CD4-positive, alpha-beta T cell treated with Interleukin-15 for 1 hour (primary cell): ENCODE data around the gene HOXA4.

Experiments used
- DNase-seq: peaks from one replicate; pipeline ENCODE4 v3.0.0-alpha.2; 2020

The HOXA4 gene

GRCh38 chr7:27169658-27170425 is 39.3 kb upstream of the HOXA4 start:
- peak; percentile 16 for DNase-seq

DNA sequence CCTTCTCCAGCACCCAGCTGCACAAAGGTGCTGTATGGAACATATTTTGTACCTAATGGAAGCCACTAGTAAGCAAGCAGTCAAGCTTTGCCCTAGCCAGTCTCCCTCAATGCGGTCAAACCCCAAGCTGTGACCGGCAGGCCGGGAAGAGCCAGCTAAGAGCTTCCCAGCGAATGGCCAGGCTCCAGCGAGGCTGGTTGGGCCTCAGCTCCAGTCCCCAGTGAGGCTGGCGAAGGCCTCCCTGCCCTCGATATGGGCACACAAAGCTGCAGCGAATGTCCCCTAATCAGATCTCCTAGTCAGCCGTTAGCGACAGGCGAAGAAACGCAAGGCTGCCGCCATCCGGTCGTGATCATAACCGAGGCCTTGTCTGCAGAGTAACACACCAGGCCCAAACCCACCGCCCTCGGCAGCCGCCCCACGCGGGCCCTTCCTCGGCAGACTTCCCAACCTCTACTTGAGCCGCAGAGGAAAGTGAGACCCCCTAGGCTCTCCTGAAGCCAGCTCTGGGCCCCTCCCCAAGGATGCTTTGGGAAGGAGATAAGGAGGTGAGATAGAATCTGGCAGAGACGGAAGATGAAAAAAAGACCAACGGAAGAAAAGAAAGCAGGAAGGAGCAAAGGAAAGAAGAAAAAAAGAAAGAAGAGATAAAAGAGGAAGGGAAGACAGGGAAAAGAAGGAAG is 37.8 kb upstream of the HOXA4 start:
- peak; percentile 29 for DNase-seq

GRCh38 chr7:27167916-27168264 is 37.3 kb upstream of the HOXA4 start:
- peak; percentile 3 for DNase-seq

- DNase-seq = peak; percentile 16
Observed at GRCh38 chr7:27166531-27167505, 36.3 kb upstream of the HOXA4 start.

DNA sequence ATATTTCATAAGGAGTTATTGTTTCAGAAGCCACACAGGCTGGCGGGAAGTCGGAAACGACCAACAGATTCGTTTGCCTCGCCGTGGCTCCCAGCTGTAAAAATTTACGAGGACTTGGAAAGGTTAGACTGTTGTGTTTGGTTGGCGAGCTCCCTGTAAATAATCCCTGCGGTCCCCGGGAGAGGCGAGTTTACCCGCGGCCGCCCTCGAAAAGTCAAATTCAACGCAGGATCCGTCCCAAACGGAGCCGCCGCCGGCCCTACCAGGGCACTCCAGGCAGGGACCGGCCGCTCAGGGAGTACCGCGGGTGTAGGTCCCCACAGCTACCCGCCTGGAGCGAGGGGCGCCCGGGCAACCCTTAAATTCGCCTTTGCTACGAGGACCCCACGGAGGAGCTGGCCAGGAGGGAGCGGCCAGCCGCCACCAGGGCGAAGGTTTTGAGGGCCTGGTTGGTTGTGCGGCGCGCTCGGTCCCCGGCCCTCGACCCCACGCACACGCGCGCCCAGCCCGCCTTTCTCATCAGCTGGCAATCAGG is 35.5 kb upstream of the HOXA4 start:
- peak; percentile 12 for DNase-seq

GRCh38 chr7:27165089-27165995 is 34.8 kb upstream of the HOXA4 start, which contains the start of gene HOXA9:
Gene HOXA9, minus strand, starts transcription at chr7:27165537. Its CDS starts 80 bp downstream, at chr7:27165457.
- DNase-seq = peak; percentile 63

GRCh38 chr7:27164367-27165088 is 34.0 kb upstream of the HOXA4 start:
- DNase-seq = peak; percentile 17

DNA sequence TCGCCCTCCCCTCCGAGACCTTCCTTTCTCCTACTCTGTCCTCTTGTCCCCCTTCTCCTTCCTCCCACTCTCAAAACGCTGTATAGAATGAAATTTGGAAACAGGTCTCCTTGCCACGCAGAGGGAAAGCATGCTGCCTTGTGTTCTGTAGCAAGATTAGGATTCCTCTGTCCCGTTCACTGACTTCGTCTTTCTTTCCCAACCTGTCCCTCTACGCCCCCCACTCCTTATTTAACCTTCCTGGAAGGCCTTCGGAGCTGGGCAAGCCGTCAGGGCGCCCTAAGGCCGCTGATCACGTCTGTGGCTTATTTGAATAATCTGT is 33.4 kb upstream of the HOXA4 start:
- DNase-seq = no peak

- peak; percentile 14 for DNase-seq
Observed at GRCh38 chr7:27163288-27164044, 32.9 kb upstream of the HOXA4 start.

DNA sequence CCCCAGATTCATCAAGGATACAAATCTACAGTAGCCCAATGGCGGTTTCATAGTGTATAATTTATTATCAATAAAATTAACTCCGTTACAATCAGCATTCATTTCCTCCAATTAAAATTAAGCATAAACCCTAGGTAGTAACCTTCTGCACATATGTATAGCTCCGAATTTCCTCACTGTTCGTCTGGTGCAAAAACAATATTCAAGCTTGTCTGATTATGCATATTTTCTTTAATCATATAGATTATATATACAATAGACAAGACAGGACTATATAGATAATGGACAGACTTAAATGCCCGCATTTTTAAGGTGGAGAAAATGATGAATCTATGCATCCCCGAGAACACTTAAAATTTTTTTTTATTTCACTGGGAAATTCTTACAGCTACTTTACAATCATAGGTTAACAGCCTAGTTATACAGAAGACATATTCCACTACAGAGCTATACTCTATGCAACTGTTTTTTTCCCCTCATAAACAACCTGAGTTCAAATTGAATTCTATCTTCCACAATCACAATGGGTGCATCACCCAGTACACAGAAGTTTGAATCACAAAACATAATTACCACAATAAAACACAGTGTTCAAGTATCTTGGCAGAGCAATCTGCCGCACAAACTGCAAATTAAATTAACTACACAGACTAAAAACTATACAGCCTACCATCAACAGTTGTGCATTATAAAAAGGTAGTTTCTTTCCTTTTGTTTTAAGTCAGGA is 32.2 kb upstream of the HOXA4 start:
- DNase-seq = no peak

DNA sequence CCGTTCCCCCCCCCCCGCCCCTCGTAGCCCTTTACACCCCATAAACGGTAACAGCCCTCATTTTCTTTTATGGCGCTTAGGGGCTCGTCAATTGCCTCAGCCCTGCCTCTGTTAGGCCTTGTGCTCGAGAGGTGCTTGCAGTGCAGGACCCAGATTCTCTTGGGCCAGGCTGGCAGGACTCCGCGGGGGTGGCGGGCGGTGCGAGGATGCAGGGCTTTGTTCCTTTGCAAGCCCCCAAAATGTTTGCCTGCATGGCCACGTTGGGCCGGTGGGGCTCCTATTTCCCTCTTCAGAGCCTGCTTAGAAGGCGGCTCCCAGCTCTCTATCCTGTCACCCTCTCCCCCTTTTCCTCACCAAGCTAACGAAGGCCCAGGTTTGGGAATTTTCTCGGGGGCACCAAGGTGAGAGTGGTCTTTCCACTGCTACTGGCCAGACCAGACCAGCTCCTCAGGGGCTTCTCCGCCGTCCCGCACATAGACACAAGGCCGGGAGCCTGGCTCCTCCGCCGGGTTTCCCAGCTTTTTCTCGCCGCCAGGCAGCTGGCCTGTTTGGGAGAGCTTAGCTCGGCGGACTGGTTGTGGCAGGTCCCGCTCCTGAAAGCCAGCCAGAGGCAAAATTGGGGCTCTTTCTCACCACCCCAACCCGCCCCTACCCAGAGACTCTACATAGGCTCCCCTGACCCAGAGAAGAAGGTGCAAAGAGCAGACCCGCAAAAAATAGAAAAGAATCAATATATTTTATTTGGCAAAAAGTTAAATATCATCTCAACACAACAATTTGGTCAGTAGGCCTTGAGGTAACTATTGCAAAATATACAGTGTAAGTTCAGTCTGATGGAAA is 31.4 kb upstream of the HOXA4 start:
- peak; percentile 13 for DNase-seq

- DNase-seq = peak; percentile 47
Observed at GRCh38 chr7:27161214-27161720, 30.7 kb upstream of the HOXA4 start.

DNA sequence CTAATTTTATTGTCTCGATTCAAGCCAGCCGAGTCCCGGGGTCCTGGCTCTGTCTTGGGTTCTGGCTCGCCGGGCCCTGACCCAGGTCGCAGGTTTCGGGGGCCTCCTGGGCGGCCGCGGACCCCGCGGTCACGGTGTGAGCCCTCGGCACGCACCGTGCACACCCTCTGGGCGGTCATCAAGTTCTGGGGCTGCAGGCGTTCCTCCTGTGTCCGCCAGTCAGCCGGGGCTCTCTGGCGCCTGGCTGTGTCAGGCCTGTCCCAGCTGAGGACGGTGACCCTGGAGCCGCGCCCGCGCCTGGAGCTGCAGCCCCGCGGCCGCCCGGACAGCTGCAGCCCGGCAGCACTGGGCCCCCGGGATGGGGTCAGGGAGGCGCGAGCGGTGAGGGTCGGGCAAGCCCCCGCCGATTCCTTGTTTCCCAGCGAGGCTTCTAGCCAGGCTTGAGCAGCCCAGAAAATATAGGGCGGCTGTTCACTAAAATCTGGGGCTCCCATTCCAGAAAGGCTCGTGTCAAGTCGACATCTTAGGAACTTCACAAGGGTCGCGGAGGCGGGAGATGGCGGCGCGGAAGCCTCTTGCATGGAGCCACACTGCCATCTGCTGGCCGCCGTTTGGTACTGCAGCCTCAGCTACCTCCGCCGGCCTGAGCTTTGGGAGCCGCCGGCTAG is 30.1 kb upstream of the HOXA4 start:
- peak; percentile 80 for DNase-seq

- peak; percentile 15 for DNase-seq
Observed at GRCh38 chr7:27160145-27160545, 29.6 kb upstream of the HOXA4 start.

DNA sequence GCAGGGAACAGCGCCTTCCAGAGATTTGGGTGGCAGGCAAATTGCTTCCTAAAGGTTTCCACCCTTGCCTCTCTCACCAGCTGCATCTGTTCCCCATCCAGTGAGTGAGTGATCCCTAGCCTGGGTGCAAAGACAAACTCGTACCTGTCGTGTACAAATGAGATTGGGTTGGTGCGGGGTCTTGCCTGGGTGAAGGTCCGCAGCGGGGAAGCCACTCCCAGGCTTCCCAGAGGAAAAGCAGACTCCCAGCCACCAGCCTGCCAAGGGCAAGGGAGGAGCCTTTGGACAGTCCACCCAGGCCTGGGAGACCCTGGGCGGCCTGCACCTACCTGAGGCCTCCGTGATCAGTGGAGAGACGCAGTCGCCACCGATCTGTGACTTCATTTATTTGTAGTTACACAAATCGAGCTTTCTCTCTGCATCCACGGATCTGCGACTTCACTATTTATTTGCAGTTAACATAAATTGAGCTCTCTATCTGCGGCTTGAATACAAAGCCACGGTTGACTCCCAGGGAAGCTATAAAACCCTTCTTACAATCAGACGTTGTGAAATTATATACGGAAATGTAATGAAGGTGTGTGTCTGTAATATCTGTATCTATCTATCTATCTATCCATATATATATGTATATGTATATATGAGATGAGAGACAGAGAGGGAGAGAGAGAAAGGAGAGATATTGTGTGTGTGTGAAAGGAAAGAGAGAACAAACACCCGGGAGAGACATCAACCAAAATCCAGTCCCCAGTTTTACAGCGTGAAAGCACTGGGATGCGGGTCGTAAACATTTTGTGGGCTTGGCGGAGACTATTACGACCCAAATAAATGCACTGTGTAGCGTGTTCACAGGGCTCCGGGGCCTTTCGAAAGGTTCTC is 28.9 kb upstream of the HOXA4 start:
- DNase-seq = peak; percentile 11

- DNase-seq = peak; percentile 14
Observed at GRCh38 chr7:27158436-27159265, 28.1 kb upstream of the HOXA4 start.
